GM12878 (cell line): Measurements from ENCODE around the gene CC2D2B. TPM values are rescaled to one million over a fixed set of nuclear protein-coding genes. Genes with fewer than 3 reads are reported as not detected.
A peak's percentile ranks its signal among the peaks of the same experiment; 100 is the strongest.

Experiments used
- ASH2L ChIP-seq: fragments of 300-600, 200-600 bp; sonication (generic); IDR thresholded peaks from 2 replicates; pipeline ENCODE4 v1.6.1; 2017; ENCODE audit warnings: low read depth, mild to moderate bottlenecking, borderline replicate concordance
- BHLHE40 ChIP-seq, 2 experiments: fragments of 450-650 bp in 1 of 2; IDR thresholded peaks; 2 replicates each; pipeline ENCODE4 v1.6.1; 2011 to 2017; ENCODE audit warnings: low read depth in 2 of 2, borderline replicate concordance in 1 of 2, improper control_type of control experiment in 1 of 2, low read length in 1 of 2, mild to moderate bottlenecking in 1 of 2
- DPF2 ChIP-seq: fragments of 450-650 bp; IDR thresholded peaks from 2 replicates; pipeline ENCODE4 v1.6.1; 2017; ENCODE audit warnings: mild to moderate bottlenecking
- ETV6 ChIP-seq, 2 experiments: fragments of 450-650 bp in 1 of 2; IDR thresholded peaks in 1 of 2; conservative IDR thresholded peaks in 1 of 2; 2 replicates each; pipeline ENCODE4 v1.6.1; 2014; ENCODE audit warnings: antibody characterized with exemption in 1 of 2, borderline replicate concordance in 1 of 2, low read depth in 1 of 2, mild to moderate bottlenecking in 1 of 2, moderate library complexity in 1 of 2
- FOXM1 ChIP-seq: IDR thresholded peaks from 2 replicates; pipeline ENCODE4 v1.6.1; 2012; ENCODE audit warnings: low read depth, mild to moderate bottlenecking, inconsistent platforms, low read length, moderate library complexity
- JUND ChIP-seq: IDR thresholded peaks from 2 replicates; pipeline ENCODE4 v1.6.1; 2012; ENCODE audit warnings: low read depth, mild to moderate bottlenecking, low read length, improper control_type of control experiment, moderate library complexity
- MYC ChIP-seq: IDR thresholded peaks from 2 replicates; pipeline ENCODE4 v1.6.1; 2011; ENCODE audit warnings: mild to moderate bottlenecking, low read length, moderate library complexity, inconsistent platforms; ENCODE audit not compliant: insufficient read depth, insufficient replicate concordance, insufficient read length, severe bottlenecking
- NR2C2 ChIP-seq: IDR thresholded peaks from 2 replicates; pipeline ENCODE4 v1.6.1; 2011; ENCODE audit warnings: borderline replicate concordance, low read depth; ENCODE audit not compliant: control insufficient read depth, insufficient read length
- POU2F2 ChIP-seq: IDR thresholded peaks from 3 replicates; pipeline ENCODE4 v1.6.1; 2011; ENCODE audit warnings: low read depth, mild to moderate bottlenecking, low read length, borderline replicate concordance
- SPI1 ChIP-seq: IDR thresholded peaks from 2 replicates; pipeline ENCODE4 v1.6.1; 2011; ENCODE audit warnings: low read depth, mild to moderate bottlenecking, low read length, moderate library complexity, borderline replicate concordance; ENCODE audit not compliant: insufficient read depth
- SRF ChIP-seq, 2 experiments: IDR thresholded peaks; 2 replicates each; pipeline ENCODE4 v1.6.1; 2011; ENCODE audit warnings: low read depth in 2 of 2, low read length in 2 of 2, mild to moderate bottlenecking in 1 of 2, moderate library complexity in 1 of 2
- STAT1 ChIP-seq: fragments of 450-650 bp; conservative IDR thresholded peaks from 2 replicates; pipeline ENCODE4 v1.6.1; 2014; ENCODE audit warnings: antibody characterized with exemption, mild to moderate bottlenecking
- ZNF24 ChIP-seq: fragments of 450-650 bp; IDR thresholded peaks from 2 replicates; pipeline ENCODE4 v1.6.1; 2017; ENCODE audit warnings: antibody characterized with exemption, mild to moderate bottlenecking
- polyA plus RNA-seq, 11 experiments: library from polyadenylated mRNA; depleted of rRNA in 4 of 11; unstranded in 6 of 11; stranded (reverse) in 5 of 11; fragments of >200 nt; fragmentation: Nextera tagmentation in 4 of 11; fragmentation: Illumina TruSeq in 1 of 11; extraction: Ambion mirVana in 4 of 11; extraction: Trizol in 1 of 11; gene quantifications; 1 replicate in 1 of 11; 2 replicates in 10 of 11; pipeline versions ENCODE4 v1.2.1 to v1.2.3, GENCODE V29; 2011 to 2016; ENCODE audit warnings: inconsistent platforms in 2 of 11, missing spikeins in 2 of 11, low read depth in 1 of 11
- total RNA-seq, 4 experiments: library from RNA; depleted of rRNA in 3 of 4; stranded (reverse); fragments of >200 nt in 3 of 4; fragmentation: Illumina TruSeq in 1 of 4; extraction: Trizol in 1 of 4; gene quantifications; 2 replicates each; pipeline versions ENCODE4 v1.2.1 to v1.2.3, GENCODE V29; 2013 to 2021
- TF ChIP-seq, protein P1 (sequence below): fragments of 450-650 bp; IDR thresholded peaks from 2 replicates; pipeline ENCODE4 v1.6.1; 2017; ENCODE audit warnings: mild to moderate bottlenecking, moderate library complexity
- TF ChIP-seq, protein P2 (sequence below), 3 experiments: IDR thresholded peaks in 2 of 3; conservative IDR thresholded peaks in 1 of 3; 2 replicates each; pipeline ENCODE4 v1.5.1; 2011; ENCODE audit warnings: low read depth in 3 of 3, low read length in 3 of 3, mild to moderate bottlenecking in 3 of 3, control low read depth in 2 of 3, moderate library complexity in 2 of 3, inconsistent platforms in 1 of 3, mixed read lengths in 1 of 3; ENCODE audit not compliant: control insufficient read depth in 2 of 3, insufficient read depth in 1 of 3; ENCODE audit errors: extremely low read depth in 1 of 3
- TF ChIP-seq, protein P3 (sequence below): IDR thresholded peaks from 2 replicates; pipeline ENCODE4 v1.6.1; 2011; ENCODE audit warnings: borderline replicate concordance, low read depth, mild to moderate bottlenecking, moderate library complexity, mixed read lengths, low read length; ENCODE audit not compliant: insufficient read depth; ENCODE audit errors: extremely low read length
- TF ChIP-seq, protein P4 (sequence below): fragments of 450-650 bp; IDR thresholded peaks from 2 replicates; pipeline ENCODE4 v1.6.1; 2017; ENCODE audit warnings: antibody characterized with exemption, mild to moderate bottlenecking, moderate library complexity

CC2D2B gene
- total and polyA plus RNA-seq, 10 of the 15 experiments (the other 5 are each of a cell fraction or from before 2014, with no cell fraction given) = 0.42 to 2.8 (median 0.78) TPM

DNA sequence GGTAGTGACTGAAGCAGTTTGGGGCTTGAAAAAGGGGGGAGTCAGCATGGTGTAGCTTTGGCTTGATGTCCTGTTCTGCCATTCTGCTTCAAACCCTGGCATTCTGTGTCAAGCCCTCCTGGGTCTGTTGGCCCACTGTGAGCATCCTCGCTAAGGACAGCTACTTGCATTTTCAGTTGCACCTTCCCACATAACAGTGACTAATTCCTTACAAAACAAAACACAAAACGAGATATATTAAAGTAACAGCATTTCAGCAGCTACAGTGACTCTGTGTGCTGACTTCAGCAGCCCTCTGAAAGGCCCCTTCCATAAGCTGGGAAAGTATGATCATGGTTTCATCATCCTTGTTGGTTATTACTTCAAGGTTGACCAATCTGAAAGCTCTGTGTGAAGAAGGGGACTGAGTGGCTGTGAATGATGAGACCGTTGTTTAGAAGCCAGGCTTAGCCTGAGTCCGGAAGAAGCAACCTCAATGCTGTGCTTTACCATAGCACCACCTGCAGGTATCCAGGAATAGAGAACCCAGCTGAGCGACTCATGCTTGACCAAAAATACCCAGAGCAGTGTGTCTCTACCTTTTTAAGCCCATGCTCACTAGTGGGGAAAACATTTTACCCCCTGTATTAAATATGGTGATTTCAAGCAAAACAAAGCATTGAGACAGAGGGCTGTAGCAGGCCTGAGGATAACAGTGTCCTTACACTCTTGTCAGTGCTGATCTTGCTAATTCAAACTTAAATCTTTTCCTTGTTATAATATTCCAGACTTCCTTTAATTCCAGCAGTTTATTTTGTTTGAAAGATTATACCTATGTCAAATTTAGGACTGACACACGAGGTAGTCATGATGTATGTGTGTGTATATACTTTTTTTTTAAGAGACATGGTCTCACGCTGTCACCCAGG lies 42.6 kb upstream of the CC2D2B start (continued):
- TF ChIP-seq, protein P1, sequence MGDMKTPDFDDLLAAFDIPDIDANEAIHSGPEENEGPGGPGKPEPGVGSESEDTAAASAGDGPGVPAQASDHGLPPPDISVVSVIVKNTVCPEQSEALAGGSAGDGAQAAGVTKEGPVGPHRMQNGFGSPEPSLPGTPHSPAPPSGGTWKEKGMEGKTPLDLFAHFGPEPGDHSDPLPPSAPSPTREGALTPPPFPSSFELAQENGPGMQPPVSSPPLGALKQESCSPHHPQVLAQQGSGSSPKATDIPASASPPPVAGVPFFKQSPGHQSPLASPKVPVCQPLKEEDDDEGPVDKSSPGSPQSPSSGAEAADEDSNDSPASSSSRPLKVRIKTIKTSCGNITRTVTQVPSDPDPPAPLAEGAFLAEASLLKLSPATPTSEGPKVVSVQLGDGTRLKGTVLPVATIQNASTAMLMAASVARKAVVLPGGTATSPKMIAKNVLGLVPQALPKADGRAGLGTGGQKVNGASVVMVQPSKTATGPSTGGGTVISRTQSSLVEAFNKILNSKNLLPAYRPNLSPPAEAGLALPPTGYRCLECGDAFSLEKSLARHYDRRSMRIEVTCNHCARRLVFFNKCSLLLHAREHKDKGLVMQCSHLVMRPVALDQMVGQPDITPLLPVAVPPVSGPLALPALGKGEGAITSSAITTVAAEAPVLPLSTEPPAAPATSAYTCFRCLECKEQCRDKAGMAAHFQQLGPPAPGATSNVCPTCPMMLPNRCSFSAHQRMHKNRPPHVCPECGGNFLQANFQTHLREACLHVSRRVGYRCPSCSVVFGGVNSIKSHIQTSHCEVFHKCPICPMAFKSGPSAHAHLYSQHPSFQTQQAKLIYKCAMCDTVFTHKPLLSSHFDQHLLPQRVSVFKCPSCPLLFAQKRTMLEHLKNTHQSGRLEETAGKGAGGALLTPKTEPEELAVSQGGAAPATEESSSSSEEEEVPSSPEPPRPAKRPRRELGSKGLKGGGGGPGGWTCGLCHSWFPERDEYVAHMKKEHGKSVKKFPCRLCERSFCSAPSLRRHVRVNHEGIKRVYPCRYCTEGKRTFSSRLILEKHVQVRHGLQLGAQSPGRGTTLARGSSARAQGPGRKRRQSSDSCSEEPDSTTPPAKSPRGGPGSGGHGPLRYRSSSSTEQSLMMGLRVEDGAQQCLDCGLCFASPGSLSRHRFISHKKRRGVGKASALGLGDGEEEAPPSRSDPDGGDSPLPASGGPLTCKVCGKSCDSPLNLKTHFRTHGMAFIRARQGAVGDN = no peak
- TF ChIP-seq DPF2 (no peak), BHLHE40 (IDR thresholded peaks at IDR 0.05; ENCODE audit: borderline replicate concordance in 1 of 2, low read depth in 2 of 2, low read length in 1 of 2) (no peak), POU2F2 (no peak), MYC (no peak), FOXM1 (no peak), JUND (no peak), ETV6 (conservative IDR thresholded peaks at IDR 0.05 in 1 of 2, IDR thresholded peaks at IDR 0.05 in 1 of 2; ENCODE audit: borderline replicate concordance in 1 of 2, low read depth in 1 of 2) (no peak), ASH2L (no peak), STAT1 (no peak), SRF (IDR thresholded peaks at IDR 0.05; ENCODE audit: low read depth in 2 of 2, low read length in 2 of 2) (no peak), SPI1 (no peak), NR2C2 (no peak), ZNF24 (no peak)
- TF ChIP-seq, protein P2, sequence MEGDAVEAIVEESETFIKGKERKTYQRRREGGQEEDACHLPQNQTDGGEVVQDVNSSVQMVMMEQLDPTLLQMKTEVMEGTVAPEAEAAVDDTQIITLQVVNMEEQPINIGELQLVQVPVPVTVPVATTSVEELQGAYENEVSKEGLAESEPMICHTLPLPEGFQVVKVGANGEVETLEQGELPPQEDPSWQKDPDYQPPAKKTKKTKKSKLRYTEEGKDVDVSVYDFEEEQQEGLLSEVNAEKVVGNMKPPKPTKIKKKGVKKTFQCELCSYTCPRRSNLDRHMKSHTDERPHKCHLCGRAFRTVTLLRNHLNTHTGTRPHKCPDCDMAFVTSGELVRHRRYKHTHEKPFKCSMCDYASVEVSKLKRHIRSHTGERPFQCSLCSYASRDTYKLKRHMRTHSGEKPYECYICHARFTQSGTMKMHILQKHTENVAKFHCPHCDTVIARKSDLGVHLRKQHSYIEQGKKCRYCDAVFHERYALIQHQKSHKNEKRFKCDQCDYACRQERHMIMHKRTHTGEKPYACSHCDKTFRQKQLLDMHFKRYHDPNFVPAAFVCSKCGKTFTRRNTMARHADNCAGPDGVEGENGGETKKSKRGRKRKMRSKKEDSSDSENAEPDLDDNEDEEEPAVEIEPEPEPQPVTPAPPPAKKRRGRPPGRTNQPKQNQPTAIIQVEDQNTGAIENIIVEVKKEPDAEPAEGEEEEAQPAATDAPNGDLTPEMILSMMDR (IDR thresholded peaks at IDR 0.05 in 2 of 3, conservative IDR thresholded peaks at IDR 0.05 in 1 of 3; ENCODE audit: control insufficient read depth in 2 of 3, extremely low read depth in 1 of 3, insufficient read depth in 1 of 3, low read depth in 3 of 3, low read length in 3 of 3) = peak; percentile 66 to 77 (median 70); a peak in 5 of 6 replicates
- TF ChIP-seq, protein P3, sequence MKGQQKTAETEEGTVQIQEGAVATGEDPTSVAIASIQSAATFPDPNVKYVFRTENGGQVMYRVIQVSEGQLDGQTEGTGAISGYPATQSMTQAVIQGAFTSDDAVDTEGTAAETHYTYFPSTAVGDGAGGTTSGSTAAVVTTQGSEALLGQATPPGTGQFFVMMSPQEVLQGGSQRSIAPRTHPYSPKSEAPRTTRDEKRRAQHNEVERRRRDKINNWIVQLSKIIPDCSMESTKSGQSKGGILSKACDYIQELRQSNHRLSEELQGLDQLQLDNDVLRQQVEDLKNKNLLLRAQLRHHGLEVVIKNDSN = no peak
- TF ChIP-seq, protein P4, sequence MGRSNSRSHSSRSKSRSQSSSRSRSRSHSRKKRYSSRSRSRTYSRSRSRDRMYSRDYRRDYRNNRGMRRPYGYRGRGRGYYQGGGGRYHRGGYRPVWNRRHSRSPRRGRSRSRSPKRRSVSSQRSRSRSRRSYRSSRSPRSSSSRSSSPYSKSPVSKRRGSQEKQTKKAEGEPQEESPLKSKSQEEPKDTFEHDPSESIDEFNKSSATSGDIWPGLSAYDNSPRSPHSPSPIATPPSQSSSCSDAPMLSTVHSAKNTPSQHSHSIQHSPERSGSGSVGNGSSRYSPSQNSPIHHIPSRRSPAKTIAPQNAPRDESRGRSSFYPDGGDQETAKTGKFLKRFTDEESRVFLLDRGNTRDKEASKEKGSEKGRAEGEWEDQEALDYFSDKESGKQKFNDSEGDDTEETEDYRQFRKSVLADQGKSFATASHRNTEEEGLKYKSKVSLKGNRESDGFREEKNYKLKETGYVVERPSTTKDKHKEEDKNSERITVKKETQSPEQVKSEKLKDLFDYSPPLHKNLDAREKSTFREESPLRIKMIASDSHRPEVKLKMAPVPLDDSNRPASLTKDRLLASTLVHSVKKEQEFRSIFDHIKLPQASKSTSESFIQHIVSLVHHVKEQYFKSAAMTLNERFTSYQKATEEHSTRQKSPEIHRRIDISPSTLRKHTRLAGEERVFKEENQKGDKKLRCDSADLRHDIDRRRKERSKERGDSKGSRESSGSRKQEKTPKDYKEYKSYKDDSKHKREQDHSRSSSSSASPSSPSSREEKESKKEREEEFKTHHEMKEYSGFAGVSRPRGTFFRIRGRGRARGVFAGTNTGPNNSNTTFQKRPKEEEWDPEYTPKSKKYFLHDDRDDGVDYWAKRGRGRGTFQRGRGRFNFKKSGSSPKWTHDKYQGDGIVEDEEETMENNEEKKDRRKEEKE = no peak
